AG09309 (cell line): Measurements from ENCODE around the gene LRRC23.

Experiments used
- DNase-seq: peaks from one replicate; pipeline ENCODE4 v3.0.0-alpha.2; 2010; ENCODE audit warnings: low read depth
- H3K4me3 ChIP-seq: 2 replicates; pipeline ENCODE4 v1.5.1; 2011; ENCODE audit warnings: mild to moderate bottlenecking, low read depth, low read length, moderate library complexity; ENCODE audit not compliant: control insufficient read depth
- TF ChIP-seq, protein P1 (sequence below): IDR thresholded peaks from 2 replicates; pipeline ENCODE4 v1.5.1; 2011; ENCODE audit warnings: mild to moderate bottlenecking, low read depth, low read length, inconsistent platforms; ENCODE audit not compliant: insufficient read depth, control insufficient read depth; ENCODE audit errors: missing control alignments

The LRRC23 gene

DNA sequence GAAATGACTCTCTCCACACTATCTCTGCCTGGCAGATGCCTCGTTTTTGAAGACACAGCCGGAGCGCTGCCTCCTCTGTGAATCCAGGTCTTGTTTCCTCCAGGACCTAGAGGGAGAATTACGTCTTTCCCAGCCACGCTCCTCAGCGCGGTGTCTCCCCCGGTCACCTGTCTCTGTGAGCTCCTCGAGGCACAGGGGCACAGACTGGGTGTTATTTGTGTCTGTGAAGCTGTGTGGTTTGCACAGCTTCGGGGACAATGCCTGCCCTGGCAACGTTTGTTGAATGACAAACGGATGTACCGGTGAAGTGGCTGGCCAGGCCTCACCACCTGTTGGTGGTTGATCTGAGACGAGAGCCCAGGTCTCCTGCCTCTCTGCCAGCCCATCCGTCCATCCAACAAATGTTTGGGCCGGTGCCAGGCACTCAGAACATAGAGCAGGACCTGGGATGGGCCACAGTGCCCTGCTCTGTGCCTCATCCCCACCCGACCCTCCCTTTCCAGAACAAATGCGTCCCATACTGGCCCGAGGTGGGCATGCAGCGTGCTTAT lies 52.6 kb downstream of the LRRC23 start:
- no peak for DNase-seq
- TF ChIP-seq, protein P1, sequence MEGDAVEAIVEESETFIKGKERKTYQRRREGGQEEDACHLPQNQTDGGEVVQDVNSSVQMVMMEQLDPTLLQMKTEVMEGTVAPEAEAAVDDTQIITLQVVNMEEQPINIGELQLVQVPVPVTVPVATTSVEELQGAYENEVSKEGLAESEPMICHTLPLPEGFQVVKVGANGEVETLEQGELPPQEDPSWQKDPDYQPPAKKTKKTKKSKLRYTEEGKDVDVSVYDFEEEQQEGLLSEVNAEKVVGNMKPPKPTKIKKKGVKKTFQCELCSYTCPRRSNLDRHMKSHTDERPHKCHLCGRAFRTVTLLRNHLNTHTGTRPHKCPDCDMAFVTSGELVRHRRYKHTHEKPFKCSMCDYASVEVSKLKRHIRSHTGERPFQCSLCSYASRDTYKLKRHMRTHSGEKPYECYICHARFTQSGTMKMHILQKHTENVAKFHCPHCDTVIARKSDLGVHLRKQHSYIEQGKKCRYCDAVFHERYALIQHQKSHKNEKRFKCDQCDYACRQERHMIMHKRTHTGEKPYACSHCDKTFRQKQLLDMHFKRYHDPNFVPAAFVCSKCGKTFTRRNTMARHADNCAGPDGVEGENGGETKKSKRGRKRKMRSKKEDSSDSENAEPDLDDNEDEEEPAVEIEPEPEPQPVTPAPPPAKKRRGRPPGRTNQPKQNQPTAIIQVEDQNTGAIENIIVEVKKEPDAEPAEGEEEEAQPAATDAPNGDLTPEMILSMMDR = no peak
- H3K4me3 ChIP-seq = no peak overlapping the region

- TF ChIP-seq, protein P1 = no peak
- no peak for DNase-seq
- H3K4me3 ChIP-seq = no peak overlapping the region
Measured at GRCh38 chr12:6957741-6958608, 53.4 kb downstream of the LRRC23 start.

DNA sequence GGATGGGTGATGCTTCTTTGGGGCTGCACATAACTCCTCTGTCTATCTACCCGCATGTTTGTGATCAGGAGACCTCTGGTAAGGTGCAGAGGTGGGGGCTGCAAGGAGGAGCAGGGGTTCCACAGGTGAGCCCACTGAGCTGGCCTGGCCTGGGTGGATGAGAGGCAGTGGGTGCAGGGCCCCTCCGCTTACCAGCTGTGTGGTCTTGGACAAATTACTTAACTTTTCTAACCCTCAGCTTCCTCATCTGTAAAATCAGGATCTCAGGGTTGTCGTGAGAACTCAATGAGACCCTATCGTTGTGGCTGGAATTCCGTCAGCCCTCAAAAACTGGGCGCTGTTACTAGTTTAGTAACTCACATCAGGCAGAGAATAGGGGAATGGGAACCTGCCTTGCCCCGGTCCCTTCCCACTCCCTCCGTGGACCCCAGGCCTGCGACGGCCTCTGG lies 54.0 kb downstream of the LRRC23 start:
- H3K4me3 ChIP-seq = no peak overlapping the region
- TF ChIP-seq, protein P1 = no peak
- DNase-seq = no peak

GRCh38 chr12:6959058-6959804 lies 54.6 kb downstream of the LRRC23 start:
- DNase-seq = no peak
- TF ChIP-seq, protein P1 = no peak
- H3K4me3 ChIP-seq = no peak overlapping the region

DNA sequence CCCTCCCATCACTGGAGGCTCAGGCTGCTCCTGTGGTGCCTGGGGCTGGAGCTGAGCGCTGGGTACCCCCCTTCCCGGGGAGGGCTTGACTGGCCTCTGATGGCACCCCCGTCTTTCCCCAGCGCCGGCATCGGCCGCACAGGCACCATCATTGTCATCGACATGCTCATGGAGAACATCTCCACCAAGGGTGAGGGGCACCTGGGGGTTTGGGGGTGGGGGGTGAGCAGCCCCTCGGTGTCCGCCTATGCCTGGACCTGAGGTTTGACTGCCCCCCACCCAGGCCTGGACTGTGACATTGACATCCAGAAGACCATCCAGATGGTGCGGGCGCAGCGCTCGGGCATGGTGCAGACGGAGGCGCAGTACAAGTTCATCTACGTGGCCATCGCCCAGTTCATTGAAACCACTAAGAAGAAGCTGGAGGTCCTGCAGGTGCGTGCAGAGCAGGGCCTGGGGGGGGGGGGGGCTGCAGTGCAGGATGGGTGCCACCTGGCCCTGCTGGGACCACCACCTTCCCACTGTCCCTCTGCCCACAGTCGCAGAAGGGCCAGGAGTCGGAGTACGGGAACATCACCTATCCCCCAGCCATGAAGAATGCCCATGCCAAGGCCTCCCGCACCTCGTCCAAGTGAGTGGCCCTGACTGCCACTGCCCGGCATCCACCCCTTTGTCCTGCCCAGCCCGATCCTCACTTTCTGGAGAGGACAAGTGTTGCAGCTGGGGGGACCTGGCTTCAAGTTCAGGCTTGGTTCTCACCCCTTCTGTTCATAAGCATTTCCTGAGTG lies 55.4 kb downstream of the LRRC23 start:
- DNase-seq = no peak
- TF ChIP-seq, protein P1 = no peak
- no peak overlapping the region for H3K4me3 ChIP-seq
